HL-60 (cell line): ENCODE results near the gene ATRNL1.
"Not testable (repeated sequence)": the region's sequence is repeated elsewhere in the genome, so short reads cannot be mapped to it uniquely, and the experiment has no call there.

Experiments used
- GABPA ChIP-seq: IDR thresholded peaks from 2 replicates; pipeline ENCODE4 v1.6.1; 2012; ENCODE audit warnings: low read depth
- POLR2AphosphoS5 ChIP-seq: IDR thresholded peaks from 2 replicates; pipeline ENCODE4 v1.6.1; 2012; ENCODE audit warnings: low read depth
- SPI1 ChIP-seq: IDR thresholded peaks from 2 replicates; pipeline ENCODE4 v1.6.1; 2012; ENCODE audit warnings: low read depth, mild to moderate bottlenecking, borderline replicate concordance
- TF ChIP-seq, protein P1 (sequence below): IDR thresholded peaks from one replicate; pipeline ENCODE4 v1.5.1; 2011; ENCODE audit warnings: low read length, control low read depth, inconsistent platforms; ENCODE audit not compliant: insufficient read depth
- TF ChIP-seq, protein P2 (sequence below): IDR thresholded peaks from 2 replicates; pipeline ENCODE4 v1.6.1; 2012; ENCODE audit warnings: low read depth; ENCODE audit not compliant: insufficient replicate concordance

- TF ChIP-seq, protein P1, sequence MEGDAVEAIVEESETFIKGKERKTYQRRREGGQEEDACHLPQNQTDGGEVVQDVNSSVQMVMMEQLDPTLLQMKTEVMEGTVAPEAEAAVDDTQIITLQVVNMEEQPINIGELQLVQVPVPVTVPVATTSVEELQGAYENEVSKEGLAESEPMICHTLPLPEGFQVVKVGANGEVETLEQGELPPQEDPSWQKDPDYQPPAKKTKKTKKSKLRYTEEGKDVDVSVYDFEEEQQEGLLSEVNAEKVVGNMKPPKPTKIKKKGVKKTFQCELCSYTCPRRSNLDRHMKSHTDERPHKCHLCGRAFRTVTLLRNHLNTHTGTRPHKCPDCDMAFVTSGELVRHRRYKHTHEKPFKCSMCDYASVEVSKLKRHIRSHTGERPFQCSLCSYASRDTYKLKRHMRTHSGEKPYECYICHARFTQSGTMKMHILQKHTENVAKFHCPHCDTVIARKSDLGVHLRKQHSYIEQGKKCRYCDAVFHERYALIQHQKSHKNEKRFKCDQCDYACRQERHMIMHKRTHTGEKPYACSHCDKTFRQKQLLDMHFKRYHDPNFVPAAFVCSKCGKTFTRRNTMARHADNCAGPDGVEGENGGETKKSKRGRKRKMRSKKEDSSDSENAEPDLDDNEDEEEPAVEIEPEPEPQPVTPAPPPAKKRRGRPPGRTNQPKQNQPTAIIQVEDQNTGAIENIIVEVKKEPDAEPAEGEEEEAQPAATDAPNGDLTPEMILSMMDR, result not testable (repeated sequence)
- not testable (repeated sequence) for TF ChIP-seq POLR2AphosphoS5, SPI1, GABPA
- TF ChIP-seq, protein P2, sequence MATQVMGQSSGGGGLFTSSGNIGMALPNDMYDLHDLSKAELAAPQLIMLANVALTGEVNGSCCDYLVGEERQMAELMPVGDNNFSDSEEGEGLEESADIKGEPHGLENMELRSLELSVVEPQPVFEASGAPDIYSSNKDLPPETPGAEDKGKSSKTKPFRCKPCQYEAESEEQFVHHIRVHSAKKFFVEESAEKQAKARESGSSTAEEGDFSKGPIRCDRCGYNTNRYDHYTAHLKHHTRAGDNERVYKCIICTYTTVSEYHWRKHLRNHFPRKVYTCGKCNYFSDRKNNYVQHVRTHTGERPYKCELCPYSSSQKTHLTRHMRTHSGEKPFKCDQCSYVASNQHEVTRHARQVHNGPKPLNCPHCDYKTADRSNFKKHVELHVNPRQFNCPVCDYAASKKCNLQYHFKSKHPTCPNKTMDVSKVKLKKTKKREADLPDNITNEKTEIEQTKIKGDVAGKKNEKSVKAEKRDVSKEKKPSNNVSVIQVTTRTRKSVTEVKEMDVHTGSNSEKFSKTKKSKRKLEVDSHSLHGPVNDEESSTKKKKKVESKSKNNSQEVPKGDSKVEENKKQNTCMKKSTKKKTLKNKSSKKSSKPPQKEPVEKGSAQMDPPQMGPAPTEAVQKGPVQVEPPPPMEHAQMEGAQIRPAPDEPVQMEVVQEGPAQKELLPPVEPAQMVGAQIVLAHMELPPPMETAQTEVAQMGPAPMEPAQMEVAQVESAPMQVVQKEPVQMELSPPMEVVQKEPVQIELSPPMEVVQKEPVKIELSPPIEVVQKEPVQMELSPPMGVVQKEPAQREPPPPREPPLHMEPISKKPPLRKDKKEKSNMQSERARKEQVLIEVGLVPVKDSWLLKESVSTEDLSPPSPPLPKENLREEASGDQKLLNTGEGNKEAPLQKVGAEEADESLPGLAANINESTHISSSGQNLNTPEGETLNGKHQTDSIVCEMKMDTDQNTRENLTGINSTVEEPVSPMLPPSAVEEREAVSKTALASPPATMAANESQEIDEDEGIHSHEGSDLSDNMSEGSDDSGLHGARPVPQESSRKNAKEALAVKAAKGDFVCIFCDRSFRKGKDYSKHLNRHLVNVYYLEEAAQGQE, result not testable (repeated sequence)
These were observed 434.5 kb downstream of the ATRNL1 start for GRCh38 chr10:115527682-115528081.
